CD4-positive, CD25-positive, alpha-beta regulatory T cell (primary cell): ENCODE results near the gene MOB2. TPM values are rescaled to one million over a fixed set of nuclear protein-coding genes. Genes with fewer than 3 reads are reported as not detected.
A peak's percentile ranks its signal among the peaks of the same experiment; 100 is the strongest.

ENCODE experiments used
- ATAC-seq, 2 donors: fragments of 150-1000 bp; cut with Tn5 transposase; one replicate each; pipeline ENCODE4 v1.10.0; 2021; ENCODE audit warnings: low read depth in 2 of 2, moderate number of reproducible peaks in 2 of 2, moderate library complexity in 1 of 2
- DNase-seq, 3 donors: peaks; one replicate each; pipeline versions ENCODE4 v3.0.0 to v3.0.0-alpha.2; 2012 to 2022; ENCODE audit warnings: mixed read lengths in 1 of 3
- H3K27ac ChIP-seq: one replicate; pipeline ENCODE4 v1.7.0; 2013; ENCODE audit warnings: mild to moderate bottlenecking, low read length; ENCODE audit not compliant: insufficient read depth, poor library complexity, severe bottlenecking
- H3K27me3 ChIP-seq: one replicate; pipeline ENCODE4 v1.7.0; 2013; ENCODE audit warnings: low read length; ENCODE audit not compliant: control insufficient read depth, insufficient read depth
- H3K36me3 ChIP-seq: one replicate; pipeline ENCODE4 v1.7.0; 2013; ENCODE audit warnings: mild to moderate bottlenecking, low read length, moderate library complexity; ENCODE audit not compliant: control insufficient read depth, insufficient read depth
- H3K4me1 ChIP-seq: 2 replicates; pipeline ENCODE4 v1.7.0; 2013; ENCODE audit warnings: mild to moderate bottlenecking, low read length; ENCODE audit not compliant: insufficient read depth, control insufficient read depth, poor library complexity, severe bottlenecking
- H3K4me3 ChIP-seq: one replicate; pipeline ENCODE4 v1.7.0; 2013; ENCODE audit warnings: low read depth, mild to moderate bottlenecking, low read length, moderate library complexity
- H3K9me3 ChIP-seq, 2 experiments: 1 replicate in 1 of 2; 2 replicates in 1 of 2; pipeline ENCODE4 v1.7.0; 2013; ENCODE audit warnings: low read length in 2 of 2, mild to moderate bottlenecking in 1 of 2, moderate library complexity in 1 of 2; ENCODE audit not compliant: control insufficient read depth in 2 of 2
- H3K27ac Mint-ChIP-seq, 3 donors: one replicate each; pipeline ENCODE4 v1.8.0; 2020 to 2022; ENCODE audit warnings: mild to moderate bottlenecking in 3 of 3, mixed read lengths in 3 of 3, moderate library complexity in 2 of 3
- H3K27me3 Mint-ChIP-seq: one replicate; pipeline ENCODE4 v1.8.0; 2022; ENCODE audit warnings: mild to moderate bottlenecking, mixed read lengths
- H3K36me3 Mint-ChIP-seq: one replicate; pipeline ENCODE4 v1.8.0; 2020; ENCODE audit warnings: mixed read lengths
- H3K4me1 Mint-ChIP-seq, 4 donors: one replicate each; pipeline ENCODE4 v1.8.0; 2020 to 2022; ENCODE audit warnings: mixed read lengths in 4 of 4, mild to moderate bottlenecking in 1 of 4
- H3K4me3 Mint-ChIP-seq, 4 donors: one replicate each; pipeline ENCODE4 v1.8.0; 2020 to 2022; ENCODE audit warnings: mild to moderate bottlenecking in 4 of 4, mixed read lengths in 4 of 4, moderate library complexity in 3 of 4
- H3K9me3 Mint-ChIP-seq, 7 donors: one replicate each; pipeline ENCODE4 v1.8.0; 2020 to 2022; ENCODE audit warnings: mixed read lengths in 7 of 7, mild to moderate bottlenecking in 3 of 7, moderate library complexity in 2 of 7
- polyA plus RNA-seq, 4 donors: library from polyadenylated mRNA; unstranded; fragments of 300-500 nt; fragmentation: Illumina TruSeq; gene quantifications; one replicate each; pipeline ENCODE4 v1.2.3, GENCODE V29; 2021
- total RNA-seq: library from RNA; stranded (reverse); gene quantifications from one replicate; pipeline ENCODE4 v1.2.3, GENCODE V29; 2022

The MOB2 gene
- total and polyA plus RNA-seq, 5 donors from 2014 or later = 55.7 to 87.8 (median 69.0) TPM

- no peaks in the 10 kb centered on the region for H3K36me3 Mint-ChIP-seq
- no peaks in the 10 kb centered on the region for H3K27me3 Mint-ChIP-seq
- H3K4me1 Mint-ChIP-seq = peaks cover 0 to 6% (median 0%) of the 10 kb centered on the region in 4 donors
- H3K9me3 Mint-ChIP-seq = no peaks in the 10 kb centered on the region
- no peak overlapping the region for H3K27ac ChIP-seq
- no peak overlapping the region for H3K4me3 ChIP-seq
- peak overlapping the region in 1 of 3 donors; percentile 55 for H3K27ac Mint-ChIP-seq
- DNase-seq (no peak), ATAC-seq (no peak)
- no peaks in the 10 kb centered on the region for H3K27me3 ChIP-seq
- H3K4me3 Mint-ChIP-seq = no peak overlapping the region
- H3K4me1 ChIP-seq = no peaks in the 10 kb centered on the region
- no peaks in the 10 kb centered on the region for H3K9me3 ChIP-seq
- H3K36me3 ChIP-seq = no peaks in the 10 kb centered on the region
These were observed 34.7 kb downstream of the MOB2 start for GRCh38 chr11:1451781-1452470.

DNA sequence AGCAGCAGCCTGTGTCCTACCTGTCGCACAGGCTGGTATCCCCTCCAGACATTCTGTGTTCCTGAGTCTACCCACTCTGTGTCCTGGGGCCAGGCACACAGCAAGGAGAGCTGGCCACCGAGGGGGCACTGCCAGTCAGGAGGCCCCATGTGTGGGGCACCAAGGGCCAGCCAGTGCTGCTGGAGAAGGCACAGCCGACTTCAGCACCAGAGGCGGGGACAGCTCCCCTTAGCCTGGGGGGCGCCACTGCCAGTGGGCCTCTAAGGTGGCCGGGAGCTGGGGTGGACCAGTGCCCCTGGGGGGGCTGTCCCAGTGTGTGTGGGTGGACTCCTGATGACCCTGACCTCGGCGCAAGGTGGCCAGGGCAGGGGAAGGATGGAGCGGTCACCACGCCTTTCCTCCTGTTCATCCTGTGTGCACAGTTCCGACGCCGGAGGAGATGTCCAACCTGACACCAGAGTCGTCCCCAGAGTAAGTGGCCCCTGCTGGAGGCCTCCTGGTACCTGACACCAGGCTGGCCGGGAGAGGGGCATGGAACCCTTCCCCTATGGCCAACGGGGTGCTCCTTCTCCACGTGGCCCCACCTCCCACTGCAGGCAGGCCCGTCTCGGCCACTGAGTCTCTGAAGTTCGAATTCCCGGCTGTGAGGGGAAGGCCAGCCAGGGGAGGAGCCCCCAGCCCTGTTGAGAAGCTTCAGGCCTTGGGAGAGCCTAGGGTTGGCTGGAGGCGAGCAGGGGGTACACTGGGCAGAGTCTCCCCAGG, 35.4 kb downstream of the MOB2 start:
- Mint-ChIP-seq H3K27me3 (no peaks in the 10 kb centered on the region), H3K36me3 (no peaks in the 10 kb centered on the region), H3K4me1 (peaks cover 0 to 6% (median 0%) of the 10 kb centered on the region in 4 donors), H3K9me3 (no peaks in the 10 kb centered on the region), H3K27ac (no peak overlapping the region), H3K4me3 (no peak overlapping the region)
- H3K27ac ChIP-seq = no peak overlapping the region
- no peak overlapping the region for H3K4me3 ChIP-seq
- ATAC-seq (no peak), DNase-seq (no peak)
- H3K4me1 ChIP-seq = no peaks in the 10 kb centered on the region
- H3K9me3 ChIP-seq = no peaks in the 10 kb centered on the region
- H3K27me3 ChIP-seq = no peaks in the 10 kb centered on the region
- H3K36me3 ChIP-seq = no peaks in the 10 kb centered on the region

GRCh38 chr11:1450344-1450875, 36.2 kb downstream of the MOB2 start:
- Histone ChIP-seq H3K4me3 (no peak overlapping the region), H3K36me3 (no peaks in the 10 kb centered on the region), H3K4me1 (no peaks in the 10 kb centered on the region), H3K27ac (no peak overlapping the region), H3K9me3 (no peaks in the 10 kb centered on the region), H3K27me3 (no peaks in the 10 kb centered on the region)
- Mint-ChIP-seq H3K36me3 (no peaks in the 10 kb centered on the region), H3K4me3 (no peak overlapping the region), H3K9me3 (no peaks in the 10 kb centered on the region), H3K4me1 (peaks cover 0 to 6% (median 0%) of the 10 kb centered on the region in 4 donors), H3K27me3 (no peaks in the 10 kb centered on the region), H3K27ac (no peak overlapping the region)
- no peak for DNase-seq
- no peak for ATAC-seq

GRCh38 chr11:1449490-1450243, 36.9 kb downstream of the MOB2 start:
- H3K27me3 Mint-ChIP-seq = no peaks in the 10 kb centered on the region
- DNase-seq (no peak), ATAC-seq (no peak)

GRCh38 chr11:1448882-1449281, 37.7 kb downstream of the MOB2 start:
- Mint-ChIP-seq H3K27ac (no peak overlapping the region), H3K4me3 (no peak overlapping the region), H3K9me3 (no peaks in the 10 kb centered on the region), H3K27me3 (no peaks in the 10 kb centered on the region), H3K4me1 (peaks cover 0 to 2% (median 0%) of the 10 kb centered on the region in 4 donors), H3K36me3 (no peaks in the 10 kb centered on the region)
- Histone ChIP-seq H3K27ac (no peak overlapping the region), H3K27me3 (no peaks in the 10 kb centered on the region), H3K9me3 (no peaks in the 10 kb centered on the region), H3K36me3 (no peaks in the 10 kb centered on the region), H3K4me1 (no peaks in the 10 kb centered on the region), H3K4me3 (no peak overlapping the region)
- DNase-seq (no peak), ATAC-seq (no peak)

More at GRCh38 chr11:1449490-1450243, 36.9 kb downstream of the MOB2 start:
- no peaks in the 10 kb centered on the region for H3K27me3 ChIP-seq
- no peak overlapping the region for H3K27ac ChIP-seq
- no peaks in the 10 kb centered on the region for H3K36me3 ChIP-seq
- peaks cover 0 to 6% (median 0%) of the 10 kb centered on the region in 4 donors for H3K4me1 Mint-ChIP-seq
- H3K9me3 ChIP-seq = no peaks in the 10 kb centered on the region
- H3K4me1 ChIP-seq = no peaks in the 10 kb centered on the region
- H3K36me3 Mint-ChIP-seq = no peaks in the 10 kb centered on the region
- no peak overlapping the region for H3K4me3 Mint-ChIP-seq
- no peak overlapping the region for H3K4me3 ChIP-seq
- no peak overlapping the region for H3K27ac Mint-ChIP-seq
- H3K9me3 Mint-ChIP-seq = no peaks in the 10 kb centered on the region

DNA sequence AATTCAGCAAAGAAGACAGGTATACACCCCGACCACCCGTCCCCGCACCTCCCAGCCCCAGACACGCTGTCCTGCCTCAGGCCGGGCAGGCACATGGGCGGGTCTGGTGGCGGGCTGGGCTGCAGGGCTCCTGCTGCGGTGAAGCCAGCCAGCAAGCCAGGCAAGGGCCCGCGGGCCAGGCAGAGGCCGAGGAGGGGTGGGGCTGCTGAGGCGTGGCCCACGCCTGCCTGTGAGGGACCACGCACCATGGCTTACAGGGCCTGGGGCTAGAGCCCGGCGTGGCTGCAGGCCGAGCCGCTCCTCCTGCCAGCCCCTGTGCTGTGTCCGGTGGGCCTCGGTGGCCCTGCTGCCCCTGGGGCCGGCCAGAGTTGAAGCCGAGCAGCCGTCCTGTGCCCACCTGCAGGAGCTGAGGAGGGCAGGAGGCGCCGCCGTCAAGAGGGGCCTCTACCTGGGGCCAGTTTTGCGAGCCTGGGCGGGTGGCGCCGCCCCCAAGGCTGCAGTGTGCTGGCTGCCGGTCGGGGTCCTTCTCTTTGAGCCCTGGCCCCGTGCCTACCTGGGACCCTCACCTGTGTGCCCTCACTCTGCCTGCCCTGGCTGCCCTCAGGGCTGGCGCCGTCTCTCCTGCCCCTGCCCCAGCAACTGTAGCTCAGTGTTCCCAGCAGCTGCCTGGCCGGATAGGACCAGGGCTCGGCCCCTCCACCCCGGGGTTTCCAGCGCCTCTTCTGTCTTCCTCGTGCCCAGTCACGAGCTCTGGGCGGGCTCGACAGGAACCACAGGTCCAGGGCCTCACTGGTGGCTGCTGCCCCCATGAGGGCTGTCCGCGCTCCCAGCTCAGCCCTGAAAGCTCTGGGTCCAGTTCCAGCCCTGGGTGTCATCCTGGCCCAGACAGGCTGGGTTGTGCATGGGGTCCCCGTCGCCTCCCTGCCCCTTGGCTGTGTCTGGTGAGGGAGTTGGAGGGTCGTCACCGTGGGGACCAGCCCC, 38.4 kb downstream of the MOB2 start:
- H3K27me3 Mint-ChIP-seq = no peaks in the 10 kb centered on the region
- Histone ChIP-seq H3K27ac (no peak overlapping the region), H3K4me1 (no peaks in the 10 kb centered on the region), H3K36me3 (no peaks in the 10 kb centered on the region), H3K4me3 (no peak overlapping the region), H3K27me3 (no peaks in the 10 kb centered on the region), H3K9me3 (no peaks in the 10 kb centered on the region)
- DNase-seq = no peak
- H3K27ac Mint-ChIP-seq = no peak overlapping the region
- H3K4me1 Mint-ChIP-seq = no peaks in the 10 kb centered on the region
- ATAC-seq = no peak
- no peaks in the 10 kb centered on the region for H3K36me3 Mint-ChIP-seq
- H3K9me3 Mint-ChIP-seq = no peaks in the 10 kb centered on the region
- no peak overlapping the region for H3K4me3 Mint-ChIP-seq

GRCh38 chr11:1446623-1447022, 40.0 kb downstream of the MOB2 start:
- Mint-ChIP-seq H3K4me1 (no peaks in the 10 kb centered on the region), H3K27ac (no peak overlapping the region), H3K4me3 (no peak overlapping the region), H3K36me3 (no peaks in the 10 kb centered on the region), H3K9me3 (no peaks in the 10 kb centered on the region), H3K27me3 (no peaks in the 10 kb centered on the region)
- H3K36me3 ChIP-seq = no peaks in the 10 kb centered on the region
- no peak overlapping the region for H3K27ac ChIP-seq
- ATAC-seq (no peak), DNase-seq (no peak)
- H3K9me3 ChIP-seq = no peaks in the 10 kb centered on the region
- H3K4me1 ChIP-seq = no peaks in the 10 kb centered on the region
- no peaks in the 10 kb centered on the region for H3K27me3 ChIP-seq
- no peak overlapping the region for H3K4me3 ChIP-seq
